ENCODE measurements around the gene CELSR1. TPM values are rescaled to one million over a fixed set of nuclear protein-coding genes. Genes with fewer than 3 reads are reported as not detected.

CELSR1 gene
- polyA plus RNA-seq, 1 experiment = 1.0 TPM

GRCh38 chr22:46465793-46466192, 71.6 kb downstream of the CELSR1 start:
- Histone ChIP-seq H3K27me3 (ENCODE audit: control insufficient read depth, insufficient read depth, low read length) (no peaks in the 10 kb centered on the region), H3K4me3 (ENCODE audit: low read depth, low read length) (no peak overlapping the region), H3K36me3 (ENCODE audit: control insufficient read depth, insufficient read depth, low read length) (no peaks in the 10 kb centered on the region)
- ChIA-PET CTCF (no interaction called here), POLR2A (no interaction called here)
- no peak for DNase-seq (ENCODE audit: low read depth)
- TF ChIP-seq CTCF (IDR thresholded peaks at IDR 0.05; ENCODE audit: insufficient read depth, low read depth, low read length) = no peak

GRCh38 chr22:46465345-46465720, 72.1 kb downstream of the CELSR1 start:
- H3K27me3 ChIP-seq (ENCODE audit: control insufficient read depth, insufficient read depth, low read length) = no peaks in the 10 kb centered on the region

GRCh38 chr22:46464701-46465344, 72.6 kb downstream of the CELSR1 start:
- Histone ChIP-seq H3K36me3 (ENCODE audit: control insufficient read depth, insufficient read depth, low read length) (no peaks in the 10 kb centered on the region), H3K27me3 (ENCODE audit: control insufficient read depth, insufficient read depth, low read length) (no peaks in the 10 kb centered on the region), H3K4me3 (ENCODE audit: low read depth, low read length) (no peak overlapping the region)
- DNase-seq (ENCODE audit: low read depth) = no peak
- no peak for TF ChIP-seq CTCF (IDR thresholded peaks at IDR 0.05; ENCODE audit: insufficient read depth, low read depth, low read length)
- POLR2A ChIA-PET = no interaction called here
- CTCF ChIA-PET = no interaction called here

More at GRCh38 chr22:46465345-46465720, 72.1 kb downstream of the CELSR1 start:
- no peak for TF ChIP-seq CTCF (IDR thresholded peaks at IDR 0.05; ENCODE audit: insufficient read depth, low read depth, low read length)
- H3K36me3 ChIP-seq (ENCODE audit: control insufficient read depth, insufficient read depth, low read length) = no peaks in the 10 kb centered on the region
- ChIA-PET CTCF (no interaction called here), POLR2A (no interaction called here)
- H3K4me3 ChIP-seq (ENCODE audit: low read depth, low read length) = no peak overlapping the region
- DNase-seq (ENCODE audit: low read depth) = no peak

- Histone ChIP-seq H3K4me3 (ENCODE audit: low read depth, low read length) (no peak overlapping the region), H3K36me3 (ENCODE audit: control insufficient read depth, insufficient read depth, low read length) (no peaks in the 10 kb centered on the region), H3K27me3 (ENCODE audit: control insufficient read depth, insufficient read depth, low read length) (no peaks in the 10 kb centered on the region; the same call in 1 of the 2 replicates)
- CTCF ChIA-PET = interaction anchor here (0.6 kb wide), 1 partner anchor 128 kb away, joined by 3 read pairs; no protein-coding TSS in a partner anchor
- POLR2A ChIA-PET = no interaction called here
- no peak for DNase-seq (ENCODE audit: low read depth)
- TF ChIP-seq CTCF (IDR thresholded peaks at IDR 0.05; ENCODE audit: insufficient read depth, low read depth, low read length) = no peak
Observed at GRCh38 chr22:46464296-46464695, 73.1 kb downstream of the CELSR1 start.

- TF ChIP-seq CTCF (IDR thresholded peaks at IDR 0.05; ENCODE audit: insufficient read depth, low read depth, low read length) = no peak
Observed at GRCh38 chr22:46463435-46464227, 73.8 kb downstream of the CELSR1 start.

More at GRCh38 chr22:46463435-46464227, 73.8 kb downstream of the CELSR1 start:
- H3K4me3 ChIP-seq (ENCODE audit: low read depth, low read length) = no peak overlapping the region
- DNase-seq (ENCODE audit: low read depth) = no peak
- ChIA-PET CTCF (interaction anchor here (0.6 kb wide), 1 partner anchor 127 kb away, joined by 3 read pairs; no protein-coding TSS in a partner anchor), POLR2A (no interaction called here)
- no peaks in the 10 kb centered on the region; the same call in 1 of the 2 replicates for H3K27me3 ChIP-seq (ENCODE audit: control insufficient read depth, insufficient read depth, low read length)
- H3K36me3 ChIP-seq (ENCODE audit: control insufficient read depth, insufficient read depth, low read length) = no peaks in the 10 kb centered on the region
